ENCODE results near the gene LTO1. TPM values are rescaled to one million over a fixed set of nuclear protein-coding genes. Genes with fewer than 3 reads are reported as not detected.

Gene LTO1
- total and polyA plus RNA-seq, 2 of the 13 experiments (the other 11 are each of a cell fraction or from before 2014, with no cell fraction given), result 11.8 to 15.0 TPM

GRCh38 chr11:69654660-69655478 lies 20.3 kb downstream of the LTO1 start (continued):
- no peak for TF ChIP-seq JARID2 (CRISPR knock-in tag; IDR thresholded peaks at IDR 0.05; ENCODE audit: insufficient replicate concordance)
- TF ChIP-seq PAWR (CRISPR knock-in tag; IDR thresholded peaks at IDR 0.05; ENCODE audit: borderline replicate concordance), result 0 out of 2 replicates have a peak, but pooled peaks have one; percentile 74
- no peak; the same call in 1 of the 2 replicates for TF ChIP-seq ZNF605 (CRISPR knock-in tag; IDR thresholded peaks at IDR 0.05)
- no peak for TF ChIP-seq TBL1XR1 (IDR thresholded peaks at IDR 0.05; ENCODE audit: borderline replicate concordance, low read length, partially characterized antibody)
- no peak for TF ChIP-seq ZNF260 (CRISPR knock-in tag; IDR thresholded peaks at IDR 0.05; ENCODE audit: borderline replicate concordance, low read depth)
- TF ChIP-seq ZNF101 (CRISPR knock-in tag; IDR thresholded peaks at IDR 0.05; ENCODE audit: borderline replicate concordance, low read depth), result no peak
- TF ChIP-seq POLR2G (IDR thresholded peaks at IDR 0.05; ENCODE audit: low read depth, low read length), result peak; percentile 90
- TF ChIP-seq ZNF354B (CRISPR knock-in tag; IDR thresholded peaks at IDR 0.05), result peak; percentile 83; the same call in 1 of the 2 replicates
- peak; percentile 62 for TF ChIP-seq HNRNPL (IDR thresholded peaks at IDR 0.05; ENCODE audit: low read depth, low read length)
- 0 out of 2 replicates have a peak, but pooled peaks have one; percentile 53 for TF ChIP-seq GLI4 (CRISPR knock-in tag; IDR thresholded peaks at IDR 0.05; ENCODE audit: borderline replicate concordance)
- peak; percentile 85 for TF ChIP-seq TARDBP (CRISPR knock-in tag; IDR thresholded peaks at IDR 0.05)
- peak; percentile 93 for TF ChIP-seq AKAP8 (CRISPR knock-in tag; IDR thresholded peaks at IDR 0.05)
- TF ChIP-seq NRL (CRISPR knock-in tag; IDR thresholded peaks at IDR 0.05; ENCODE audit: borderline replicate concordance), result no peak; the same call in 1 of the 2 replicates
- TF ChIP-seq ZNF577 (CRISPR knock-in tag; IDR thresholded peaks at IDR 0.05; ENCODE audit: borderline replicate concordance, low read depth), result no peak
- TF ChIP-seq NFE2L2 (IDR thresholded peaks at IDR 0.05; ENCODE audit: low read length), result no peak
- peak; percentile 80; the same call in 1 of the 2 replicates for TF ChIP-seq NFKBIZ (CRISPR knock-in tag; IDR thresholded peaks at IDR 0.05)
- TF ChIP-seq HMGA1 (CRISPR knock-in tag; conservative IDR thresholded peaks at IDR 0.05), result no peak
- TF ChIP-seq GPN1 (CRISPR knock-in tag; IDR thresholded peaks at IDR 0.05; ENCODE audit: borderline replicate concordance), result no peak
- TF ChIP-seq ZNF224 (CRISPR knock-in tag; IDR thresholded peaks at IDR 0.05), result peak; percentile 53; the same call in 1 of the 2 replicates
- TF ChIP-seq HES4 (CRISPR knock-in tag; IDR thresholded peaks at IDR 0.05; ENCODE audit: borderline replicate concordance), result 0 out of 2 replicates have a peak, but pooled peaks have one; percentile 43
- 0 out of 2 replicates have a peak, but pooled peaks have one; percentile 30 for TF ChIP-seq DMAP1 (CRISPR knock-in tag; IDR thresholded peaks at IDR 0.05)
- TF ChIP-seq ZNF639 (CRISPR knock-in tag; conservative IDR thresholded peaks at IDR 0.05), result no peak
- TF ChIP-seq SUZ12 (IDR thresholded peaks at IDR 0.05; ENCODE audit: low read depth, low read length), result no peak
- TF ChIP-seq SRSF9 (IDR thresholded peaks at IDR 0.05; ENCODE audit: borderline replicate concordance, insufficient read depth, low read depth, low read length, poor library complexity, severe bottlenecking), result no peak
- TF ChIP-seq REXO4 (CRISPR knock-in tag; IDR thresholded peaks at IDR 0.05; ENCODE audit: borderline replicate concordance), result no peak
- TF ChIP-seq FOSL2 (CRISPR knock-in tag; IDR thresholded peaks at IDR 0.05), result peak; percentile 99
- no peak for TF ChIP-seq ZNF749 (CRISPR knock-in tag; IDR thresholded peaks at IDR 0.05; ENCODE audit: borderline replicate concordance)
- TF ChIP-seq KDM2A (CRISPR knock-in tag; IDR thresholded peaks at IDR 0.05; ENCODE audit: borderline replicate concordance, low read depth), result peak; percentile 98
- TF ChIP-seq IKZF4 (CRISPR knock-in tag; IDR thresholded peaks at IDR 0.05; ENCODE audit: borderline replicate concordance, low read depth, not compliant biosample characterization), result no peak
- TF ChIP-seq PPARG (CRISPR knock-in tag; conservative IDR thresholded peaks at IDR 0.05), result peak; percentile 60
- TF ChIP-seq ZSCAN20 (CRISPR knock-in tag; IDR thresholded peaks at IDR 0.05; ENCODE audit: borderline replicate concordance), result no peak

All from HepG2 (cell line).